ENCODE results near the gene SUGCT.

DNA sequence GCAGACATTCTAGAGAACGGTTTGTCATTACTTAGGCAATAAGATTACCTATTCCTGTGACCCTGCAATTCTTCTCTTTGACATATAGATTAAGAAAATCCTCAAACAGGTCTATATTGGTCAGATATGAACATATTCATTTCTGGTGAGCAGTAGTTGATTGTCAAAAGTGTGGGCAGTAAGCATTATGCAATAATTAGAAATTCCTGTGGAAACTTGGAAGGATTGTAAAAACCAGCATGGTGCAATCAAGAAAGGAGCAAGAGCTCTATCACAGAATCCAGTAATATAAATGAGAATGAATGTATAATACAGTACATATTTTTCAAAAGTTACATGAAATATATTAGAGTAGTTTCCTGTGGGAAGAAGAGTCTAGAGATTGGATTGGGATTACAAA is 406.5 kb downstream of the SUGCT start:
- TF ChIP-seq, protein P1, sequence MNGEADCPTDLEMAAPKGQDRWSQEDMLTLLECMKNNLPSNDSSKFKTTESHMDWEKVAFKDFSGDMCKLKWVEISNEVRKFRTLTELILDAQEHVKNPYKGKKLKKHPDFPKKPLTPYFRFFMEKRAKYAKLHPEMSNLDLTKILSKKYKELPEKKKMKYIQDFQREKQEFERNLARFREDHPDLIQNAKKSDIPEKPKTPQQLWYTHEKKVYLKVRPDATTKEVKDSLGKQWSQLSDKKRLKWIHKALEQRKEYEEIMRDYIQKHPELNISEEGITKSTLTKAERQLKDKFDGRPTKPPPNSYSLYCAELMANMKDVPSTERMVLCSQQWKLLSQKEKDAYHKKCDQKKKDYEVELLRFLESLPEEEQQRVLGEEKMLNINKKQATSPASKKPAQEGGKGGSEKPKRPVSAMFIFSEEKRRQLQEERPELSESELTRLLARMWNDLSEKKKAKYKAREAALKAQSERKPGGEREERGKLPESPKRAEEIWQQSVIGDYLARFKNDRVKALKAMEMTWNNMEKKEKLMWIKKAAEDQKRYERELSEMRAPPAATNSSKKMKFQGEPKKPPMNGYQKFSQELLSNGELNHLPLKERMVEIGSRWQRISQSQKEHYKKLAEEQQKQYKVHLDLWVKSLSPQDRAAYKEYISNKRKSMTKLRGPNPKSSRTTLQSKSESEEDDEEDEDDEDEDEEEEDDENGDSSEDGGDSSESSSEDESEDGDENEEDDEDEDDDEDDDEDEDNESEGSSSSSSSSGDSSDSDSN (CRISPR knock-in tag; IDR thresholded peaks at IDR 0.05) = no peak
- no peak for TF ChIP-seq NR2C2 (CRISPR knock-in tag; IDR thresholded peaks at IDR 0.05; ENCODE audit: borderline replicate concordance)
